HG03469 (cell line): ENCODE measurements around the gene CELA3A.
"Not testable (repeated sequence)": the region's sequence is repeated elsewhere in the genome, so short reads cannot be mapped to it uniquely, and the experiment has no call there.

Experiments used
- ATAC-seq: cut with Tn5 transposase; IDR thresholded peaks from one replicate; pipeline ENCODE4 v1.9.1; 2021; ENCODE audit warnings: mild to moderate bottlenecking, moderate library complexity, moderate number of reproducible peaks; ENCODE audit not compliant: unreplicated experiment

Gene CELA3A

GRCh38 chr1:22012752-22013151 lies 11.3 kb downstream of the CELA3A start:
- ATAC-seq, result not testable (repeated sequence)

GRCh38 chr1:22014575-22015206 lies 13.2 kb downstream of the CELA3A start:
- not testable (repeated sequence) for ATAC-seq

GRCh38 chr1:22018583-22019559 lies 17.4 kb downstream of the CELA3A start:
- no peak for ATAC-seq

- ATAC-seq, result no peak
These were observed 19.6 kb downstream of the CELA3A start for GRCh38 chr1:22021061-22021460.

DNA sequence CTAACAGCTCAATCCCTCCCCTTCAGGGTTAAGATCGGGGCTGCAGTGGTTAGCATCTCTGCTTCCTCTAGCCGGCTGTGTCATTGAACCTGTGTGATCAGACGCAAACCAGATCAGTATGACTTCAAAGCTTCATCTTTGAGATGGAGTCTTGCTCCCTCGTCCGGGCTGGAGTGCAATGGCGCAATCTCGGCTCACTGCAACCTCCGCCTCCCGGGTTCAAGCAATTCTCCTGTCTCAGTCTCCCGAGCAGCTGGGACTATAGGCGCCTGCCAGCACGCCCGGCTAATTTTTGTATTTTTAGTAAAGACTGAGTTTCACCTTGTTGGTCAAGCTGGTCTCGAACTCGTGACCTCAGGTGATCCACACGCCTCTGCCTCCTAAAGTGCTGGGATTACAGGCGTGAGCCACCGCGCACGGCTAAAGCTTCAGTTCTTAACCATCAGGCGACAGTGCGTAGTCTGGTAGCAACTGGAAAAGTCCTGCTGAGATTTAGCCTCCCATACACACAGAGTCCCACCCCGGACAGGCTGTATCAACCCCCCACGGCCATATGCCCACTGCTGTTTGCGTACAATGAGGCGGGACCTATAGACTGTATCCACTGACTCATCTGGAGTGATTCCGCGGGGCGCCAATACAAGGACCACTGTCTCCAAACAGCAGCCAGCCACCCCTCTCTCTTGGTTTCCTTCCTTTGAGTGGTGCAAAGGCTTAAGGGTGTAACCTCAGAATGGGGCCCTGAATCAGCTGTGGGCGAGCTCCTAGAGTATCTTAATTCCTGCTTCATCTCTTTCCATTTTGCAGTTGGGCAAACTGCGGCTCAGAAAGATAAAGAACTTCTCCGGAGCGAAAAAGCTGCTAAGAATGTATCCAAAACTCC lies 23.3 kb downstream of the CELA3A start:
- ATAC-seq, result no peak

DNA sequence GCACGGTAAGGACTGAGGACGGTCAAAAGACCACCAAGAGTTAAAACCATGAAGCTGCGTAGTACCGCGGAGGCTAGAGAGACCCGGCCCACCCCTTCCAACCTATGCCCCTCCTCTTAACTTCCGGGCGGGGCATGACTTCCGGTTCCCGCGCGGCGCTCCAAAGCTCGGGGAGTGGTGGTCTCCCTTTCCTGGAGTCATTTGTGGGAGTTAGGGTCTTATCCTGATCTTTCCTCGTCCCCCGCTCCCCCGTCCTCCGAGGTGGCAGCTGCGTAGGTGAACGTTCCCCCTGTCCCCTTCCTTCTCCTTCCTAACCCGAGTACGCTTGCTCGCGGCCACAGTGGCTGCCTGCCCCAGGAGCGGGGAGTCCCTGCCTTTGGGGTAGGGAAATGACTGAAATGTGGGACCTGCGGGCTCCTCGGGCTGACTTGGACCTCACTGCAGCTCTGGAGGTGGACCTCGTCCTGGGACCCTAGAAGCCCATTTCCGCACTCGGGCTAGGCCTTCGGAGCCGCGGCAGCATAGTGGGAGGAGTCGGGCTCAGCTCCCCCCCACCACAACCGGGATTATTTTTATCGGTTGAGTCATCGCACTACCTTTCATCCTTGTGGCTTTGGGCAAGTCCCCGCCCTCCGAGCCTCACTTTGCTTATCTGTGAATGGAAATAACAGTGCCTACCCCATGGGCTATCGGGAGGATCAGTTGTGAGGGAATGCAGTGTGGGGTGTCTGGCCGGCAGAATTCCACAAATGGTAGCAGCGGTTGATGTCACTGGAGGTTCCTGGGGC lies 24.1 kb downstream of the CELA3A start:
- ATAC-seq, result no peak

- ATAC-seq, result no peak
These were observed 25.4 kb downstream of the CELA3A start for GRCh38 chr1:22026924-22027289.

DNA sequence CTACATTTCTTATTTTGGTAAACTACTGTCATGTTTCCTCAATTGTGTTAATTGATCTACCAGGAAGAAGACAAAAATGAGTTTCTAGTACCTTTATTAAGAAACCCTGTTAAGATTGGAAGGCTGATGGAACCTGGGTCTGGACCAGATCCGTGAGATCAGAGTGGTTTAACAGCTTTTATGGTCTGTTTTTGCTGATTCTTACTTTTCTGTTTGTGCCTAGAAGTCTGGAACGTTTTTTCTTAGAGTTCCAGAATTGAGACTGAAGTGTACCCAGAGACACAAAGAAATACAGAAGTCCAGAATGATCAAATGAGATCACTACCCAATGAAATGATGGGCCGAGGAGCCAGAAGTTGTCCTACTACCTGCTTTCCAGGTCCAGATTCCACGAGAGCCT lies 28.6 kb downstream of the CELA3A start:
- no peak for ATAC-seq

- no peak for ATAC-seq
These were observed 29.0 kb downstream of the CELA3A start for GRCh38 chr1:22030473-22030872.

- no peak for ATAC-seq
These were observed 29.9 kb downstream of the CELA3A start for GRCh38 chr1:22031214-22031962.

- not testable (repeated sequence) for ATAC-seq
These were observed 33.4 kb downstream of the CELA3A start for GRCh38 chr1:22034834-22035233.

DNA sequence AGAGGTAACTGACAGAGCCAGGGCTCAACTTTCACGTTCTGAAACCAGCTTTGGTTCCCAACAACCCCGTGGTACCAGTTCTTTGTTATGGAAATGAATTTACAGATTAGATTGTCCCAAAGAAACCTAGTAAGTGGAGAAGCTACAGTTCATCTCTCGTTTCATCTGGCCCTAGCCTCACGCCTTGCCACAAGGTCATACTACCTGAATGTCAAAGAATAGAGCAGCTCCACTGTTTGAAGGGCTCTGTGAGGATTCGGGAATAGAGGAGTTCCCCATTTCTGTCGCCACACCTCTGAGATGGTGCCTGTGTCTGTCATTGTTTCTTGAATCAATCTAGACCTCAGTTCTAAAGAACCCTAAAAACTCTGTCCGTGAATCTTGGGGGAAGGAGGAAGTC lies 36.1 kb downstream of the CELA3A start:
- ATAC-seq, result no peak

DNA sequence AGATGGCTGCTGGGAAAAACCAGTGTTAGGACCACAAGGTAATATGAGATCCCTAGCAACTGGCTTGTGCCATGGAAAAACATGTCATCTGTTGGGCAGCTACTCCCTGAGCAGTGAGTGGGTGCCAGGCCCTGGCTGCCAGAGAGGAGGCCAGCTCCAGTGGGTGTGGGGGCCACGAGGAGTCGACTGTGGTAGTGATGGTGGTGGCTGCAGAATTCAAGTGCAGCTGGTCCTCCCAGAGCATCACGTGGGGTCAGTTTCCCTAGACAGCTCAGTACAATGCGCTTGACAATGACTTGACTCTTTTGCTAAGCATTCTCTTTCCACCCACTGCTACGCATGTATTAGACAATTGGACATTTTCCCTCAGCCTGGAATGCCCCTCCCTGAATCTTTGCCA lies 36.6 kb downstream of the CELA3A start:
- no peak for ATAC-seq

DNA sequence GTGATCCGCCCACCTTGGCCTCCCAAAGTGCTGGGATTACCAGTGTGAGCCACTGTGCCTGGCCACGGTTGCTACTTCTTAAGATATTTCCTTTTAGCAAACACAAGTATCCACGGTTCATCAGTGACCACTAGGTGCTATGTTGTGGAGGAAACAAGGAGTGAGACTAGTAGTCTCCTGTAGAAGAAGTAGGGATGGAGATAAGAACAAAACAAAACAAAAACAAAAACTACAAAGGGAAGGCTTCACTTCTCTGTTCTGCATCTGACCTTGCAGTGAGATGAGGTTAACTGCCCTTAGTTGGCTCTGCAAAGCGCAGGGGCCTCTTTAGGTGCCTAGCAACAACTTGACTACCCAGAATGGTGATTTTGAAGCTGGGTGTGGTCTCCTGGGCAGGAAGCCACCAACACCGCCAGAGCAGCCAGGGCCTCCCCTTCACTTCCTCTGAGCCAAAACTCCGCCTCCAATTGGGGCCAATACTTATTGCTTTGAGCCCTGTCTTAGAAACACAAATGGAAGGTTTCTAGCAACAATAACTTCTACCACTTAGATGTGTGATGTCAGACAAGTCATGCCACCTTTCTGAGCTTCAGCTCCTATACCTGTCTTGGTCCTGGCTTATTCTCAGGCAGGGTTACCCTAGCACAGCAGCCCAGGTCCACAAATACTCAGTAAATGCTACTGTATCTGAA lies 38.3 kb downstream of the CELA3A start:
- peak; percentile 74 for ATAC-seq

- ATAC-seq, result no peak
These were observed 38.8 kb downstream of the CELA3A start for GRCh38 chr1:22040286-22040623.

DNA sequence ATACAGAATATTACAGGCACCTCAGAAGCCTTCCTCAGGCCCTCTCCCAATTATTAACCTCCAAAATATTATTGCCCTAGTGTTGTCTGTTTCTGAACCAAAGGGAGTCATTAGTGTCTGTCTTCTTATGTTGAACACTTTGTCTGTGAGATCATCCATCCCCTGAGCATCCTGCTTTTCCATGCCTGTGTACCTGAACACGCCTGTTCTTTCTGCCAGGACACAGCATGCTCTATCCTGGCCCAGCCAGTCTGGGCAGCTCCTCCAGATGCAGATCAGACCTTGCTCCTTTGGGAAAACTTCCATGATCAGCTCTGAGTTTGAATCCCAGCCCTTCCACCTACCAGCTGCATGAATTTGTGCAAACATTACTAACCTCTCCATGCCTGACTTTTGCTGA lies 40.0 kb downstream of the CELA3A start:
- ATAC-seq, result no peak

DNA sequence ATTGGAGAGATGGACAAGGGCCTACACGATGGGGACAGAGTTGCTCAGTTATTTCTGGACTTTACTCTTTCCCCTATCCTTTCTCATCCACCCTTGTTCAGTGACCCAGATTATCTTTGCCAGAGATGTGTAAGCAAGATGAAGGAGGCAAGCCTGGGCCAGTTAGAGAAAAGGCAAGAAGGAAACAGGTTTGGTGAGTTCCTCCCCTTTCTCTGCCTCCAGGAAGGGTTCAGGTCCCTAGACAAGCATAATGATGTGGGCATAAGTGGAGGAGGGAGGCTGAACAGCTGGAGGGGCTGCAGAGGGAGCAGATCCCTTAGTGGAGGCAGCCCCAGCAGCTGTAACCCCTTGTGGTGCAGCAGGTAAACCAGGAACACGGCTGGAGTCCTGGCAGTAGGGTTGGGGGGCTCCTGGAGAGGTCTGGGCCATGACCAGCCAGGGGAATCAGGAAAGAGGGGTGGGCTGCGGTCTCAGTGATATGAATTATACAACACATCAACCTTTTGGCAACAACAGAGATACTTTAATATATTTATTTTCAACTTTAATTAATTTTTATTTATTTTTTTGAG lies 41.8 kb downstream of the CELA3A start:
- no peak for ATAC-seq

DNA sequence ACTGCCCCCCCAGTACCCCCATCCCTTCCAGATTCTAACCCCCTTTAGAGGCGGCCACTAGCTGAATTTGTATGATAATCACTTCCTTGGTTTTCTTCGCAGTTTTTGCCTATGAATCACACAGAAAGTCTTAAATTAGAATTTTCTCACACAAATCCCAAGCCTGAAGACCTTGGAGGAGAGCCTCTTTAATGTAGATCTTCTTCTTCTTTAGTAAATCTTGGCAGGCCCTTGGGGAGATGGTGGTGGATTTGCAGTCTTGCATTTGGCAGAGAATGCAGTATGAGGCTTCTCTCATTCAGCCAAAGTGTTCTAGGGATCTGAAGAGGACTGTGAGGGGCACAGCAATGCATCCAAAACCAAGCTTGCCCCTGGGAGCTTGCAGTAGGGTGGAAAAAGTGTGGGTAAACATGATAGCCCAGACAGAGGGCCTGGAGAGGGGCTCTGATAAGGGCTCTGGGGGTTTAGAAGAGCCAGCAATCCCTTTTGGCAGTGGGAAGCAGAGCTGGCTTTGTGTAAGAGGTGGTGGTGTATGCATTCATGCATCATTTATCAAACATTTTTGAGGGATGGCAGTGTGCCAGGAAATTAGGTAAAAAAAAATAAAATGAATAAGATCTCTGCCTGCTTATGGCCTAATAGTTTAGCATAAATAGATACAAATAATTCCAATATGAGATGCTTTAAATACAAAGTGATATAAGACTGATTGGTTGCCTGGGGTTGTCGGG lies 43.4 kb downstream of the CELA3A start:
- no peak for ATAC-seq
